ENCODE measurements around the gene CCDC17.

GRCh38 chr1:45621895-45622523 is 1.8 kb downstream of the CCDC17 start:
- TF ChIP-seq CTCF (IDR thresholded peaks at IDR 0.05) (no peak), EZH2 (IDR thresholded peaks at IDR 0.05) (no peak)

Data from neural progenitor cell (in vitro differentiated cells).